Smooth muscle cell (in vitro differentiated cells): ENCODE data around the gene TOM1L2. TPM values are rescaled to one million over a fixed set of nuclear protein-coding genes. Genes with fewer than 3 reads are reported as not detected.
A peak's percentile ranks its signal among the peaks of the same experiment; 100 is the strongest.
"Not testable (repeated sequence)": the region's sequence is repeated elsewhere in the genome, so short reads cannot be mapped to it uniquely, and the experiment has no call there.

Experiments
- DNase-seq: peaks from one replicate; lab custom pipeline; 2025; ENCODE audit not compliant: unreplicated experiment; lab: John Stamatoyannopoulos, UW
- H2AFZ ChIP-seq: fragments of 200-600 bp; sonication (generic); 2 replicates; pipeline ENCODE4 v1.6.0; 2016; ENCODE audit warnings: antibody characterized with exemption, low read depth, mild to moderate bottlenecking
- H3F3A ChIP-seq: fragments of 200-600 bp; sonication (generic); 2 replicates; pipeline ENCODE4 v1.6.0; 2017; ENCODE audit warnings: antibody characterized with exemption, low read depth
- H3K27ac ChIP-seq: fragments of 200-600 bp; sonication (generic); 2 replicates; pipeline ENCODE4 v1.5.1; 2016; ENCODE audit warnings: low read depth, mild to moderate bottlenecking
- H3K27me3 ChIP-seq: fragments of 200-600 bp; sonication (generic); 2 replicates; pipeline ENCODE4 v1.6.1; 2016; ENCODE audit warnings: low read depth, mild to moderate bottlenecking
- H3K36me3 ChIP-seq: fragments of 200-600 bp; sonication (generic); 2 replicates; pipeline ENCODE4 v1.5.1; 2016; ENCODE audit warnings: low read depth
- H3K4me1 ChIP-seq: fragments of 200-600 bp; sonication (generic); 2 replicates; pipeline ENCODE4 v1.5.1; 2016; ENCODE audit warnings: low read depth
- H3K4me2 ChIP-seq: fragments of 200-600 bp; sonication (generic); 2 replicates; pipeline ENCODE4 v1.6.0; 2016; ENCODE audit warnings: mild to moderate bottlenecking
- H3K4me3 ChIP-seq: fragments of 200-600 bp; sonication (generic); 2 replicates; pipeline ENCODE4 v1.5.1; 2016; ENCODE audit warnings: mild to moderate bottlenecking
- H3K79me2 ChIP-seq: fragments of 200-600 bp; sonication (generic); 2 replicates; pipeline ENCODE4 v1.6.0; 2016; ENCODE audit warnings: low read depth, mild to moderate bottlenecking
- H3K9ac ChIP-seq: fragments of 200-600 bp; sonication (generic); 2 replicates; pipeline ENCODE4 v1.6.0; 2016; ENCODE audit warnings: low read depth
- H3K9me3 ChIP-seq: fragments of 200-600 bp; sonication (generic); replicated peaks from 2 replicates; pipeline ENCODE4 v1.5.1; 2016; ENCODE audit warnings: low read depth
- H4K20me1 ChIP-seq: fragments of 200-600 bp; sonication (generic); 2 replicates; pipeline ENCODE4 v1.6.0; 2016; ENCODE audit warnings: low read depth
- WGBS: methylation state at CpG from one replicate; pipeline ENCODE4 v1.1.7; 2016; ENCODE audit warnings: low lambda C conversion rate; 5-methylcytosine and 5-hydroxymethylcytosine counted together
- polyA plus RNA-seq: library from polyadenylated mRNA; unstranded; fragments of >200 nt; fragmentation: Nextera tagmentation; extraction: Ambion mirVana; gene quantifications from 2 replicates; pipeline ENCODE4 v1.2.1, GENCODE V29; 2016
- total RNA-seq: library from RNA; depleted of rRNA; stranded (reverse); fragments of >200 nt; gene quantifications from 2 replicates; pipeline ENCODE4 v1.2.3, GENCODE V29; 2014
- TF ChIP-seq, protein P1 (sequence below): fragments of 200-600 bp; sonication (generic); IDR thresholded peaks from 2 replicates; pipeline ENCODE4 v1.5.1; 2017; ENCODE audit warnings: borderline replicate concordance, mild to moderate bottlenecking, antibody characterized with exemption; ENCODE audit not compliant: insufficient read depth, poor library complexity, severe bottlenecking

Gene TOM1L2
- total and polyA plus RNA-seq, 2 experiments from 2014 or later = 20.3 to 27.0 TPM

DNA sequence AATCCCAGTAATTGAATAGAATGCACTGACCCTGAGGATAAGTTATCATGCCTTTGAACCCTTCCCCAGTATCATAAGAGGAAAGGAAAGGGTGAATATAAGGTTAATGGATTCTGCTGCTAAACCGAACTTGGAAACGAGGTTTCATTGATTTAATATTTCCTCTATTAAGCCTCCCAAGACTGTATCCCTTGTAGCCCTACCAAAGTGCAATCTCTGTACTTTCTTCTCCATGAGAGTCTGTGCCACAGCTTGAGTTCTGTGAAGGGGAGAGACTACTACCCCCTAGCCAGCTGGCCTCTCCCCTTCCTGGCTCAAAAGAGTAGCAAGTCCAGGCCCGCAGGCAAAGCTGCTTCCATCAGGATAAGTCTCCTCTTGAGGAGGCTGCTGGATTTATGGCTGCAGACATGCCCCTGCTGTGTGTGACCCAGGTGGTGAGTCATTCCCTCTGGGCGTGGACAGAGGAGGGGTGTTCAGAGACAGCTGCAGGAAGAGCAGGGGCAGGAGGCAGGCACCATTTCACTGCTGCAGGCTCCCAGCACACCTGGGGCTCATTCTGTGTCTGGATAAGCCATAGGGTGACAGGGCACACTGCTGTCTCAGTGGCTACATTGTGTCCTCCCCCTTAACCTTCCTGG, 58.4 kb downstream of the TOM1L2 start:
- Histone ChIP-seq H2AFZ (no peak overlapping the region), H3K4me1 (peaks cover 18% of the 10 kb centered on the region), H3K4me2 (peak overlapping the region; percentile 55), H3K79me2 (peaks cover 21% of the 10 kb centered on the region), H3K9me3 (no peaks in the 10 kb centered on the region), H3K9ac (no peak overlapping the region), H4K20me1 (peaks cover 5% of the 10 kb centered on the region), H3K27me3 (no peaks in the 10 kb centered on the region), H3K4me3 (no peak overlapping the region), H3F3A (peaks cover 15% of the 10 kb centered on the region), H3K27ac (peak overlapping the region; percentile 69), H3K36me3 (no peaks in the 10 kb centered on the region)
- TF ChIP-seq, protein P1, sequence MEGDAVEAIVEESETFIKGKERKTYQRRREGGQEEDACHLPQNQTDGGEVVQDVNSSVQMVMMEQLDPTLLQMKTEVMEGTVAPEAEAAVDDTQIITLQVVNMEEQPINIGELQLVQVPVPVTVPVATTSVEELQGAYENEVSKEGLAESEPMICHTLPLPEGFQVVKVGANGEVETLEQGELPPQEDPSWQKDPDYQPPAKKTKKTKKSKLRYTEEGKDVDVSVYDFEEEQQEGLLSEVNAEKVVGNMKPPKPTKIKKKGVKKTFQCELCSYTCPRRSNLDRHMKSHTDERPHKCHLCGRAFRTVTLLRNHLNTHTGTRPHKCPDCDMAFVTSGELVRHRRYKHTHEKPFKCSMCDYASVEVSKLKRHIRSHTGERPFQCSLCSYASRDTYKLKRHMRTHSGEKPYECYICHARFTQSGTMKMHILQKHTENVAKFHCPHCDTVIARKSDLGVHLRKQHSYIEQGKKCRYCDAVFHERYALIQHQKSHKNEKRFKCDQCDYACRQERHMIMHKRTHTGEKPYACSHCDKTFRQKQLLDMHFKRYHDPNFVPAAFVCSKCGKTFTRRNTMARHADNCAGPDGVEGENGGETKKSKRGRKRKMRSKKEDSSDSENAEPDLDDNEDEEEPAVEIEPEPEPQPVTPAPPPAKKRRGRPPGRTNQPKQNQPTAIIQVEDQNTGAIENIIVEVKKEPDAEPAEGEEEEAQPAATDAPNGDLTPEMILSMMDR = no peak
- WGBS = 8% methylated on average over 4 of the region's 4 CpGs
- peak; percentile 24 for DNase-seq

DNA sequence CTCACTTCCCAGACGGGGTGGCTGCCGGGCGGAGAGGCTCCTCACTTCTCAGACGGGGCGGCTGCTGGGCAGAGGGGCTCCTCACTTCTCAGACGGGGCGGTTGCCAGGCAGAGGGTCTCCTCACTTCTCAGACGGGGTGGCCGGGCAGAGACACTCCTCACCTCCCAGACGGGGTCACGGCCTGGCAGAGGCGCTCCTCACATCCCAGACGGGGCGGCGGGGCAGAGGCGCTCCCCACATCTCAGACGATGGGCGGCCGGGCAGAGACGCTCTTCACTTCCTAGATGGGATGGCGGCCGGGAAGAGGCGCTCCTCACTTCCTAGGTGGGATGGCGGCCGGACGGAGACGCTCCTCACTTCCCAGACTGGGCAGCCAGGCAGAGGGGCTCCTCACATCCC, 59.9 kb downstream of the TOM1L2 start:
- H3F3A ChIP-seq = peaks cover 15% of the 10 kb centered on the region
- H3K4me1 ChIP-seq = peaks cover 18% of the 10 kb centered on the region
- not testable (repeated sequence) for H3K36me3 ChIP-seq, H3K9me3 ChIP-seq, H2AFZ ChIP-seq, H3K9ac ChIP-seq, DNase-seq, H3K4me2 ChIP-seq, H3K4me3 ChIP-seq, H3K27me3 ChIP-seq, H3K27ac ChIP-seq
- WGBS = 99% methylated on average over 13 of the region's 27 CpGs
- peaks cover 28% of the 10 kb centered on the region for H3K79me2 ChIP-seq
- H4K20me1 ChIP-seq = peaks cover 16% of the 10 kb centered on the region

DNA sequence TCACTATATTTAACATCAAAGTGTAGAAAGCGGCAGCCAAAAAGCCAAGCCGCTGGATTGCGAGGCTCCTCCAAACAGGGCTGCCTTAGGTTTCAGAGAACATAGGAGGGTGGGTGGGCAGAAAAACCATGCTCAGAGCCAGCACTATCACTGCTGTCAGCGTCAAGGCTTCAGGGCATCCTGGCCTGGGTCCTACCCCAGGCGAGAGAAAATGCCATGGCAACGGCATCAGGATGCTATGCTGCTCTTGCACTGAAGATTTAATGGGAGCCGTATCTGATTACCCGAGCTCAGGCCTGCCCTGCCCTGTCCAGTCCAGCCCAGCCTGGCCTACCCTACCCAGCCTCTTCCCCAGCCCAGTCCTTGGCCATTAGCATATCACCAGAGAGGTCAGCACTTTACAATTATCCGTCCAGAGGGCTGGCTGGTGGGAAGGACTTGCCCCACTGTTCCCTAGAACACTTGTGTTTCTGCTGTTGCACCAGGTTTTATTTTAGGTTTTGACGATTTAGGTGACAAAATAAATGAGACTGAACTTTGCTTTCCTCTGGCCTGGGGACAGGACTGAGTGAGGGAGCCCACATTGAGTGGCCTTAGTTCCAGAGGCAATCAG, 61.1 kb downstream of the TOM1L2 start:
- H3K36me3 ChIP-seq = no peaks in the 10 kb centered on the region
- peaks cover 16% of the 10 kb centered on the region for H4K20me1 ChIP-seq
- H3K79me2 ChIP-seq = peaks cover 18% of the 10 kb centered on the region
- TF ChIP-seq, protein P1 = no peak
- 62% methylated on average over 10 of the region's 10 CpGs for WGBS
- no peak for DNase-seq
- no peak overlapping the region for H3K27ac ChIP-seq
- no peak overlapping the region for H3K4me3 ChIP-seq
- H3K9me3 ChIP-seq = no peaks in the 10 kb centered on the region
- no peaks in the 10 kb centered on the region for H3K27me3 ChIP-seq
- no peak overlapping the region for H3K4me2 ChIP-seq
- H3F3A ChIP-seq = peaks cover 15% of the 10 kb centered on the region
- no peak overlapping the region for H2AFZ ChIP-seq
- no peak overlapping the region for H3K9ac ChIP-seq
- H3K4me1 ChIP-seq = peaks cover 18% of the 10 kb centered on the region

DNA sequence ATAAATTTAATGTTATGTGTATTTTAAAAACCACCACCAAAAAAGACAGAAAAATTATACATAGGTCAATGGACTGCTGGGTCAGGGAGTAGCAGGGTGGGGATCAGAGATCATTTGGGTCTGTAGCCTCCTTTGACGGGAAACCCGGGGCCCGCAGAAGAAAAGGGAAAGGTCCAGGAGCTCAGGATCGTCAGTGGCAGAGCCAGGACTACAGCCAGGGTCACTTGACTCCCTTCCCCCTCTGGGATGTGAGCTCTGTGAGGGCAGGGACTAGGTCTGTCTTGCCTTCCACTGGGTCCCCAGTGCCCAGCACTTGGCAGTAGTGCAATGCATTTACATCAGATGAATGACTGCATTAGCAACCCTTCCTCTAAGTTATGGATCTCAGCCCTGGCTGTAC, 62.1 kb downstream of the TOM1L2 start:
- Histone ChIP-seq H3K27me3 (no peaks in the 10 kb centered on the region), H3K9ac (no peak overlapping the region), H3K4me2 (no peak overlapping the region), H3F3A (peaks cover 12% of the 10 kb centered on the region), H3K36me3 (no peaks in the 10 kb centered on the region), H3K4me1 (peaks cover 18% of the 10 kb centered on the region), H3K27ac (no peak overlapping the region), H3K4me3 (no peak overlapping the region), H3K9me3 (no peaks in the 10 kb centered on the region), H4K20me1 (peaks cover 16% of the 10 kb centered on the region), H2AFZ (no peak overlapping the region), H3K79me2 (peaks cover 14% of the 10 kb centered on the region)
- WGBS = 68% methylated on average over 4 of the region's 4 CpGs
- TF ChIP-seq, protein P1 = no peak
- DNase-seq = no peak
